CD4-positive, alpha-beta T cell (primary cell): ENCODE measurements around the gene CCDC187. TPM values are rescaled to one million over a fixed set of nuclear protein-coding genes. Genes with fewer than 3 reads are reported as not detected.

Experiments used
- ATAC-seq: fragments of 200-7000 bp; cut with Tn5 transposase; one replicate; pipeline ENCODE4 v1.10.0; 2022; ENCODE audit warnings: mild to moderate bottlenecking; ENCODE audit not compliant: poor library complexity
- CTCF ChIA-PET: fragments of 350-600 bp; sonication (Branson Sonifier 250); formaldehyde crosslinking; loops from one replicate; lab custom pipeline; 2021; ENCODE audit warnings: antibody characterized with exemption, inconsistent platforms; lab: Charles Lee
- POLR2A ChIA-PET: fragments of 350-600 bp; sonication (Branson Sonifier 250); formaldehyde crosslinking; loops from one replicate; lab custom pipeline; 2021; ENCODE audit warnings: antibody characterized with exemption, inconsistent platforms; lab: Charles Lee
- DNase-seq, 14 experiments: peaks; one replicate each; pipeline ENCODE4 v3.0.0-alpha.2; 2013 to 2020; ENCODE audit warnings: mixed read lengths in 2 of 14
- H3K27ac ChIP-seq, 2 donors: one replicate each; pipeline versions ENCODE4 v1.5.1 to v1.7.0; 2013; ENCODE audit warnings: low read length in 2 of 2, low read depth in 1 of 2, mild to moderate bottlenecking in 1 of 2
- H3K27me3 ChIP-seq, 2 experiments: 1 replicate in 1 of 2; 2 replicates in 1 of 2; pipeline versions ENCODE4 v1.6.1 to v1.7.0; 2013; ENCODE audit warnings: low read length in 2 of 2, control low read depth in 1 of 2, mild to moderate bottlenecking in 1 of 2, moderate library complexity in 1 of 2; ENCODE audit not compliant: insufficient read depth in 2 of 2, control insufficient read depth in 1 of 2
- H3K36me3 ChIP-seq: one replicate; pipeline ENCODE4 v1.6.1; 2013; ENCODE audit warnings: low read length, control low read depth; ENCODE audit not compliant: insufficient read depth
- H3K4me1 ChIP-seq: one replicate; pipeline ENCODE4 v1.6.1; 2013; ENCODE audit warnings: low read length, control low read depth; ENCODE audit not compliant: insufficient read depth
- H3K4me3 ChIP-seq: one replicate; pipeline ENCODE4 v1.5.1; 2013; ENCODE audit warnings: mild to moderate bottlenecking, low read length, moderate library complexity
- H3K9me3 ChIP-seq, 2 experiments: 1 replicate in 1 of 2; 2 replicates in 1 of 2; pipeline versions ENCODE4 v1.6.1 to v1.7.0; 2013; ENCODE audit warnings: low read length in 2 of 2, mild to moderate bottlenecking in 2 of 2, control low read depth in 1 of 2, moderate library complexity in 1 of 2; ENCODE audit not compliant: control insufficient read depth in 1 of 2, insufficient read depth in 1 of 2
- H3K27ac Mint-ChIP-seq: one replicate; pipeline ENCODE4 v1.8.0; 2020; ENCODE audit warnings: mixed read lengths
- H3K27me3 Mint-ChIP-seq: one replicate; pipeline ENCODE4 v1.8.0; 2021; ENCODE audit warnings: mixed read lengths
- H3K36me3 Mint-ChIP-seq: one replicate; pipeline ENCODE4 v1.8.0; 2021; ENCODE audit warnings: low read depth, mixed read lengths
- H3K4me1 Mint-ChIP-seq: one replicate; pipeline ENCODE4 v1.8.0; 2021; ENCODE audit warnings: low read depth, mixed read lengths
- H3K4me3 Mint-ChIP-seq: one replicate; pipeline ENCODE4 v1.8.0; 2020; ENCODE audit warnings: mild to moderate bottlenecking, mixed read lengths
- H3K9me3 Mint-ChIP-seq: one replicate; pipeline ENCODE4 v1.8.0; 2020; ENCODE audit warnings: mixed read lengths
- intact Hi-C, 2 experiments: fragments of 100-400 bp; cut with DNase I in 1 of 2; cut with micrococcal nuclease in 1 of 2; formaldehyde crosslinking; loops; one replicate each; pipeline versions ENCODE4 v1.15.1 to v1.9.0; 2023 to 2025; cut with DNase I, micrococcal nuclease
- total RNA-seq, 174 experiments: library from RNA in 2 of 174; stranded (reverse) in 2 of 174; gene quantifications; one replicate each; pipeline ENCODE4 v1.2.3 and lab custom pipeline; 2021 to 2026
- TF ChIP-seq, protein P1 (sequence below): fragments of 200-600 bp; IDR thresholded peaks from one replicate; pipeline ENCODE4 v1.8.0; 2022; ENCODE audit warnings: antibody characterized with exemption, mild to moderate bottlenecking

The CCDC187 gene
- total RNA-seq, 2 experiments from 2014 or later, result not detected

- H3K27ac Mint-ChIP-seq, result no peak overlapping the region
- Histone ChIP-seq H3K4me3 (no peak overlapping the region), H3K9me3 (no peaks in the 10 kb centered on the region), H3K36me3 (no peaks in the 10 kb centered on the region), H3K27ac (no peak overlapping the region), H3K4me1 (no peaks in the 10 kb centered on the region), H3K27me3 (peaks cover 0 to 3% of the 10 kb centered on the region in 2 experiments)
- H3K36me3 Mint-ChIP-seq, result no peaks in the 10 kb centered on the region
- no peaks in the 10 kb centered on the region for H3K27me3 Mint-ChIP-seq
- DNase-seq, result no peak
- H3K4me1 Mint-ChIP-seq, result no peaks in the 10 kb centered on the region
- ChIA-PET CTCF (no interaction called here), POLR2A (no interaction called here)
- intact Hi-C loops, result no loop called here
- H3K4me3 Mint-ChIP-seq, result no peak overlapping the region
- H3K9me3 Mint-ChIP-seq, result no peaks in the 10 kb centered on the region
- TF ChIP-seq, protein P1, sequence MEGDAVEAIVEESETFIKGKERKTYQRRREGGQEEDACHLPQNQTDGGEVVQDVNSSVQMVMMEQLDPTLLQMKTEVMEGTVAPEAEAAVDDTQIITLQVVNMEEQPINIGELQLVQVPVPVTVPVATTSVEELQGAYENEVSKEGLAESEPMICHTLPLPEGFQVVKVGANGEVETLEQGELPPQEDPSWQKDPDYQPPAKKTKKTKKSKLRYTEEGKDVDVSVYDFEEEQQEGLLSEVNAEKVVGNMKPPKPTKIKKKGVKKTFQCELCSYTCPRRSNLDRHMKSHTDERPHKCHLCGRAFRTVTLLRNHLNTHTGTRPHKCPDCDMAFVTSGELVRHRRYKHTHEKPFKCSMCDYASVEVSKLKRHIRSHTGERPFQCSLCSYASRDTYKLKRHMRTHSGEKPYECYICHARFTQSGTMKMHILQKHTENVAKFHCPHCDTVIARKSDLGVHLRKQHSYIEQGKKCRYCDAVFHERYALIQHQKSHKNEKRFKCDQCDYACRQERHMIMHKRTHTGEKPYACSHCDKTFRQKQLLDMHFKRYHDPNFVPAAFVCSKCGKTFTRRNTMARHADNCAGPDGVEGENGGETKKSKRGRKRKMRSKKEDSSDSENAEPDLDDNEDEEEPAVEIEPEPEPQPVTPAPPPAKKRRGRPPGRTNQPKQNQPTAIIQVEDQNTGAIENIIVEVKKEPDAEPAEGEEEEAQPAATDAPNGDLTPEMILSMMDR, result no peak
- ATAC-seq, result no peak
Observed at GRCh38 chr9:136258786-136259516, 44.9 kb downstream of the CCDC187 start.

- no peaks in the 10 kb centered on the region for H3K4me1 Mint-ChIP-seq
- ChIA-PET POLR2A (no interaction called here), CTCF (no interaction called here)
- DNase-seq (no peak), ATAC-seq (no peak)
- H3K36me3 ChIP-seq, result no peaks in the 10 kb centered on the region
- H3K27me3 Mint-ChIP-seq, result no peaks in the 10 kb centered on the region
- H3K27ac ChIP-seq, result no peak overlapping the region
- no peaks in the 10 kb centered on the region for H3K9me3 Mint-ChIP-seq
- no peak overlapping the region for H3K4me3 Mint-ChIP-seq
- no peak overlapping the region for H3K27ac Mint-ChIP-seq
- H3K4me3 ChIP-seq, result no peak overlapping the region
- no peaks in the 10 kb centered on the region for H3K4me1 ChIP-seq
- H3K9me3 ChIP-seq, result no peaks in the 10 kb centered on the region
- H3K36me3 Mint-ChIP-seq, result no peaks in the 10 kb centered on the region
- peaks cover 0 to 4% of the 10 kb centered on the region in 2 experiments for H3K27me3 ChIP-seq
- TF ChIP-seq, protein P1, result no peak
- intact Hi-C loops, result no loop called here
Observed at GRCh38 chr9:136258299-136258625, 45.6 kb downstream of the CCDC187 start.

GRCh38 chr9:136257381-136258298 lies 46.3 kb downstream of the CCDC187 start:
- no peak for ATAC-seq
- intact Hi-C loops, result no loop called here
- peaks cover 0 to 4% of the 10 kb centered on the region in 2 experiments for H3K27me3 ChIP-seq
- no peaks in the 10 kb centered on the region for H3K9me3 ChIP-seq
- TF ChIP-seq, protein P1, result no peak
- no peaks in the 10 kb centered on the region for H3K27me3 Mint-ChIP-seq
- H3K27ac ChIP-seq, result no peak overlapping the region
- no peak for DNase-seq
- POLR2A ChIA-PET, result no interaction called here
- no peaks in the 10 kb centered on the region for H3K4me1 Mint-ChIP-seq
- CTCF ChIA-PET, result no interaction called here
- H3K36me3 Mint-ChIP-seq, result no peaks in the 10 kb centered on the region
- H3K4me1 ChIP-seq, result no peaks in the 10 kb centered on the region
- no peak overlapping the region for H3K27ac Mint-ChIP-seq
- H3K36me3 ChIP-seq, result no peaks in the 10 kb centered on the region
- H3K9me3 Mint-ChIP-seq, result no peaks in the 10 kb centered on the region
- no peak overlapping the region for H3K4me3 Mint-ChIP-seq
- H3K4me3 ChIP-seq, result no peak overlapping the region
